ENCODE data around the gene ACTN4.

Gene ACTN4

GRCh38 chr19:38662537-38663155 lies 15.2 kb downstream of the ACTN4 start:
- no peak for DNase-seq

GRCh38 chr19:38663156-38663651 lies 15.8 kb downstream of the ACTN4 start:
- no peak for DNase-seq

GRCh38 chr19:38663957-38664502 lies 16.6 kb downstream of the ACTN4 start:
- DNase-seq = no peak

- no peak for DNase-seq
Measured at GRCh38 chr19:38664503-38665211, 17.2 kb downstream of the ACTN4 start.

GRCh38 chr19:38665219-38665931 lies 17.9 kb downstream of the ACTN4 start:
- no peak for DNase-seq

- DNase-seq = peak; percentile 95
Measured at GRCh38 chr19:38665950-38666662, 18.7 kb downstream of the ACTN4 start.

GRCh38 chr19:38666663-38667511 lies 19.4 kb downstream of the ACTN4 start:
- peak; percentile 84 for DNase-seq

- DNase-seq = peak; percentile 75
Measured at GRCh38 chr19:38667661-38668171, 20.3 kb downstream of the ACTN4 start.

GRCh38 chr19:38669552-38669951 lies 22.1 kb downstream of the ACTN4 start:
- no peak for DNase-seq

- no peak for DNase-seq
Measured at GRCh38 chr19:38670921-38671398, 23.5 kb downstream of the ACTN4 start.

GRCh38 chr19:38671654-38672053 lies 24.2 kb downstream of the ACTN4 start:
- DNase-seq = no peak

GRCh38 chr19:38673030-38673429 lies 25.6 kb downstream of the ACTN4 start:
- DNase-seq = no peak

- no peak for DNase-seq
Measured at GRCh38 chr19:38674388-38675171, 27.1 kb downstream of the ACTN4 start.

GRCh38 chr19:38675611-38676010 lies 28.2 kb downstream of the ACTN4 start:
- no peak for DNase-seq

- DNase-seq = peak; percentile 89
Measured at GRCh38 chr19:38676023-38676877, 28.8 kb downstream of the ACTN4 start.

GRCh38 chr19:38676878-38677646 lies 29.6 kb downstream of the ACTN4 start:
- DNase-seq = no peak

- DNase-seq = no peak
Measured at GRCh38 chr19:38678217-38678890, 30.9 kb downstream of the ACTN4 start.

- no peak for DNase-seq
Measured at GRCh38 chr19:38678891-38679494, 31.5 kb downstream of the ACTN4 start.

Measured in fibroblast of upper back skin (primary cell).